DOHH2 (cell line): ENCODE results near the gene WFDC1.

ENCODE experiments used
- H3F3A ChIP-seq: fragments of 200-600 bp; sonication (generic), shearing (Covaris generic); 2 replicates; pipeline ENCODE4 v1.6.0; 2016; ENCODE audit warnings: antibody characterized with exemption, mild to moderate bottlenecking; ENCODE audit not compliant: control insufficient read depth, insufficient read depth
- H3K27ac ChIP-seq: fragments of 200-600 bp; sonication (generic); 2 replicates; pipeline ENCODE4 v1.5.1; 2014; ENCODE audit warnings: low read depth, mild to moderate bottlenecking, low read length, moderate library complexity
- H3K27me3 ChIP-seq: fragments of 200-600 bp; sonication (generic); 2 replicates; pipeline ENCODE4 v1.6.1; 2014; ENCODE audit warnings: mild to moderate bottlenecking, low read length, mixed read lengths; ENCODE audit not compliant: control insufficient read depth
- H3K36me3 ChIP-seq: fragments of 200-600 bp; sonication (generic); 2 replicates; pipeline ENCODE4 v1.6.1; 2014; ENCODE audit warnings: mild to moderate bottlenecking, low read length, moderate library complexity, mixed read lengths; ENCODE audit not compliant: control insufficient read depth
- H3K4me1 ChIP-seq: fragments of 200-600 bp; sonication (generic); 2 replicates; pipeline ENCODE4 v1.6.1; 2014; ENCODE audit warnings: mild to moderate bottlenecking, low read length, mixed read lengths; ENCODE audit not compliant: control insufficient read depth
- H3K4me2 ChIP-seq: fragments of 200-600 bp; sonication (generic); 2 replicates; pipeline ENCODE4 v1.6.0; 2014; ENCODE audit warnings: mild to moderate bottlenecking, low read length, moderate library complexity
- H3K4me3 ChIP-seq: fragments of 200-600 bp; sonication (generic); 2 replicates; pipeline ENCODE4 v1.5.1; 2014; ENCODE audit warnings: mild to moderate bottlenecking, low read length, mixed read lengths
- H3K79me2 ChIP-seq: fragments of 200-600 bp; sonication (generic); 2 replicates; pipeline ENCODE4 v1.6.1; 2014; ENCODE audit warnings: mild to moderate bottlenecking, low read length, mixed read lengths; ENCODE audit not compliant: control insufficient read depth
- H3K9me2 ChIP-seq: fragments of 200-600 bp; sonication (generic); replicated peaks from 2 replicates; pipeline ENCODE4 v1.6.1; 2014; ENCODE audit warnings: mild to moderate bottlenecking, low read length, mixed read lengths; ENCODE audit not compliant: control insufficient read depth
- H3K9me3 ChIP-seq: fragments of 200-600 bp; sonication (generic); 2 replicates; pipeline ENCODE4 v1.6.1; 2014; ENCODE audit warnings: antibody characterized with exemption, low read length, mixed read lengths; ENCODE audit not compliant: control insufficient read depth, insufficient read depth
- H4K20me1 ChIP-seq: fragments of 200-600 bp; sonication (generic); 2 replicates; pipeline ENCODE4 v1.6.0; 2014; ENCODE audit warnings: low read depth, mild to moderate bottlenecking, antibody characterized with exemption, low read length, moderate library complexity; ENCODE audit not compliant: control insufficient read depth, insufficient read depth
- EZH2phosphoT487 ChIP-seq: fragments of 200-600 bp; sonication (generic); IDR thresholded peaks from 2 replicates; pipeline ENCODE4 v1.6.1; 2017; ENCODE audit warnings: borderline replicate concordance, mild to moderate bottlenecking, antibody characterized with exemption, low read length, moderate library complexity, mixed read lengths
- TF ChIP-seq, protein P1 (sequence below): fragments of 200-600 bp; sonication (generic); IDR thresholded peaks from one replicate; pipeline ENCODE4 v1.5.1; 2014; ENCODE audit warnings: antibody characterized with exemption, mild to moderate bottlenecking, low read depth, low read length; ENCODE audit not compliant: poor library complexity, severe bottlenecking

Gene WFDC1

GRCh38 chr16:84348386-84348888 lies 53.8 kb downstream of the WFDC1 start:
- Histone ChIP-seq H3K4me3 (no peak overlapping the region), H3K79me2 (no peaks in the 10 kb centered on the region), H3K27me3 (peaks cover 3% of the 10 kb centered on the region; the same call in 1 of the 2 replicates), H3K4me2 (no peak overlapping the region), H3K9me2 (no peaks in the 10 kb centered on the region), H4K20me1 (no peaks in the 10 kb centered on the region), H3K4me1 (no peaks in the 10 kb centered on the region), H3K36me3 (no peaks in the 10 kb centered on the region), H3K9me3 (no peaks in the 10 kb centered on the region), H3K27ac (no peak overlapping the region), H3F3A (no peaks in the 10 kb centered on the region)
- TF ChIP-seq EZH2phosphoT487, result no peak
- TF ChIP-seq, protein P1, sequence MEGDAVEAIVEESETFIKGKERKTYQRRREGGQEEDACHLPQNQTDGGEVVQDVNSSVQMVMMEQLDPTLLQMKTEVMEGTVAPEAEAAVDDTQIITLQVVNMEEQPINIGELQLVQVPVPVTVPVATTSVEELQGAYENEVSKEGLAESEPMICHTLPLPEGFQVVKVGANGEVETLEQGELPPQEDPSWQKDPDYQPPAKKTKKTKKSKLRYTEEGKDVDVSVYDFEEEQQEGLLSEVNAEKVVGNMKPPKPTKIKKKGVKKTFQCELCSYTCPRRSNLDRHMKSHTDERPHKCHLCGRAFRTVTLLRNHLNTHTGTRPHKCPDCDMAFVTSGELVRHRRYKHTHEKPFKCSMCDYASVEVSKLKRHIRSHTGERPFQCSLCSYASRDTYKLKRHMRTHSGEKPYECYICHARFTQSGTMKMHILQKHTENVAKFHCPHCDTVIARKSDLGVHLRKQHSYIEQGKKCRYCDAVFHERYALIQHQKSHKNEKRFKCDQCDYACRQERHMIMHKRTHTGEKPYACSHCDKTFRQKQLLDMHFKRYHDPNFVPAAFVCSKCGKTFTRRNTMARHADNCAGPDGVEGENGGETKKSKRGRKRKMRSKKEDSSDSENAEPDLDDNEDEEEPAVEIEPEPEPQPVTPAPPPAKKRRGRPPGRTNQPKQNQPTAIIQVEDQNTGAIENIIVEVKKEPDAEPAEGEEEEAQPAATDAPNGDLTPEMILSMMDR, result no peak

- Histone ChIP-seq H3K4me2 (no peak overlapping the region), H3K9me2 (no peaks in the 10 kb centered on the region), H3K79me2 (no peaks in the 10 kb centered on the region), H3F3A (no peaks in the 10 kb centered on the region), H3K27me3 (peaks cover 3% of the 10 kb centered on the region; the same call in 1 of the 2 replicates), H4K20me1 (no peaks in the 10 kb centered on the region), H3K9me3 (no peaks in the 10 kb centered on the region), H3K4me3 (no peak overlapping the region), H3K4me1 (no peaks in the 10 kb centered on the region), H3K36me3 (no peaks in the 10 kb centered on the region), H3K27ac (no peak overlapping the region)
- no peak for TF ChIP-seq EZH2phosphoT487
Observed at GRCh38 chr16:84349862-84350684, 55.4 kb downstream of the WFDC1 start.

DNA sequence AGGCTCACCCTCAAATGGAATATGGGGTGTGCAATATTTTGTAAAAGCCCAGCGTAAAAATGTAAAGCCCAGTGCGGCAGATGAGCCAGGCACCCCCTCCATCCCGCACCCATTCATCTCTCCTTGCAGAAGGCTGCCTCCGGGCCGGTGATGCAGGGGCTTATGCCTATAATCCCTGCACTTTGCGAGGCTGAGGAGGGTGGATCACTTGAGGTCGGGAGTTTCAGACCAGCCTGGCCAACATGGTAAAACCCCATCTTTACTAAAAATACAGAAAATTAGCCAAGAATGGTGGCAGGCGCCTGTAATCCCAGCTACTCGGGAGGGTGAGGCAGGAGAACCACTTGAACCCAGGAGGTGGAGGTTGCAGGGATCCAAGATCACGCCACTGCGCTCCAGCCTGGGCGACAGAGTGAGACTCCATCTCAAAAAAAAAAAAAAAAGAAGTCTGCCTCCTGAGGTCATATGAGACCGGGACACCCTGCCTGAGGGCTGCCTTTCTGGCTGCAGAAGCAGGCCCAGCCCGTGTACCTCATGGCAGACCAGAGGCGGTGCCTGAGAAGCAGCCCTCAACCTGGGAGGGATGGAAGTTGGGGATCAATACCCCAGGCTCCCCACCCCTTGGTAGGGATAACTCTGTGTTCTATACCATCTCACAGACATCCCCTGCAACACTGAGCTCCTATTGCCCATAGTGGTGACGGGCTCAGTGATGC lies 56.2 kb downstream of the WFDC1 start:
- Histone ChIP-seq H3F3A (no peaks in the 10 kb centered on the region), H3K9me3 (no peaks in the 10 kb centered on the region), H3K9me2 (no peaks in the 10 kb centered on the region)

More for the DNA sequence above, 56.2 kb downstream of the WFDC1 start:
- Histone ChIP-seq H3K27ac (no peak overlapping the region), H3K36me3 (no peaks in the 10 kb centered on the region), H3K4me3 (no peak overlapping the region), H3K4me2 (no peak overlapping the region), H3K79me2 (no peaks in the 10 kb centered on the region), H3K27me3 (0 out of 2 replicates have a peak, but pooled peaks cover 3% of the 10 kb centered on the region), H3K4me1 (no peaks in the 10 kb centered on the region), H4K20me1 (no peaks in the 10 kb centered on the region)
- TF ChIP-seq, protein P1, result no peak
- TF ChIP-seq EZH2phosphoT487, result no peak
